ENCODE data around the gene IQSEC1. TPM values are rescaled to one million over a fixed set of nuclear protein-coding genes. Genes with fewer than 3 reads are reported as not detected.

The IQSEC1 gene
- total RNA-seq, 2 experiments from 2014 or later, result 31.7 to 39.2 TPM

GRCh38 chr3:13081603-13082360 is 8.6 kb upstream of the IQSEC1 start:
- H3K4me1 Mint-ChIP-seq (ENCODE audit: low read depth), result peaks cover 6% of the 10 kb centered on the region
- ChIA-PET POLR2A (interaction anchor here (1.0 kb wide), 1 partner anchor 10 kb away, joined by 3 read pairs; no protein-coding TSS in a partner anchor), CTCF (interaction anchor here (0.6 to 2.3 kb wide), 5 partner anchors 10 to 379 kb away, joined by 3 to 14 read pairs (median 5); no protein-coding TSS in a partner anchor)
- ATAC-seq, result no peak
- H3K9me3 Mint-ChIP-seq, result no peaks in the 10 kb centered on the region
- intact Hi-C loops (cut with micrococcal nuclease), result no loop called here
- no peaks in the 10 kb centered on the region for H3K27me3 Mint-ChIP-seq
- TF ChIP-seq CTCF (IDR thresholded peaks at IDR 0.05), result no peak
- no peak overlapping the region for H3K4me3 Mint-ChIP-seq
- no peaks in the 10 kb centered on the region for H3K36me3 Mint-ChIP-seq (ENCODE audit: low read depth)
- H3K27ac Mint-ChIP-seq, result no peak overlapping the region
- DNase-seq, result no peak

GRCh38 chr3:13080591-13080990 is 7.4 kb upstream of the IQSEC1 start:
- no peaks in the 10 kb centered on the region for H3K9me3 Mint-ChIP-seq
- no peak overlapping the region for H3K27ac Mint-ChIP-seq
- TF ChIP-seq CTCF (IDR thresholded peaks at IDR 0.05), result no peak
- H3K4me1 Mint-ChIP-seq (ENCODE audit: low read depth), result peaks cover 5% of the 10 kb centered on the region
- no peak for DNase-seq
- intact Hi-C loops (cut with micrococcal nuclease), result no loop called here
- POLR2A ChIA-PET, result no interaction called here
- H3K4me3 Mint-ChIP-seq, result no peak overlapping the region
- ATAC-seq, result no peak
- no peaks in the 10 kb centered on the region for H3K27me3 Mint-ChIP-seq
- no peaks in the 10 kb centered on the region for H3K36me3 Mint-ChIP-seq (ENCODE audit: low read depth)
- CTCF ChIA-PET, result interaction anchor here (0.6 to 1.6 kb wide), 4 partner anchors 11 to 380 kb away, joined by 3 to 14 read pairs (median 4); no protein-coding TSS in a partner anchor

GRCh38 chr3:13080026-13080425 is 6.8 kb upstream of the IQSEC1 start:
- Mint-ChIP-seq H3K27me3 (no peaks in the 10 kb centered on the region), H3K4me3 (no peak overlapping the region), H3K27ac (no peak overlapping the region), H3K36me3 (ENCODE audit: low read depth) (no peaks in the 10 kb centered on the region), H3K4me1 (ENCODE audit: low read depth) (peaks cover 5% of the 10 kb centered on the region), H3K9me3 (no peaks in the 10 kb centered on the region)
- no peak for TF ChIP-seq CTCF (IDR thresholded peaks at IDR 0.05)
- ChIA-PET POLR2A (no interaction called here), CTCF (interaction anchor here (1.0 to 1.3 kb wide), 2 partner anchors 12 to 381 kb away, joined by 4 read pairs; no protein-coding TSS in a partner anchor)
- ATAC-seq (no peak), DNase-seq (no peak)
- intact Hi-C loops (cut with micrococcal nuclease), result no loop called here

GRCh38 chr3:13079510-13079909 is 6.3 kb upstream of the IQSEC1 start:
- no peak overlapping the region for H3K27ac Mint-ChIP-seq
- no peak overlapping the region for H3K4me3 Mint-ChIP-seq
- no peaks in the 10 kb centered on the region for H3K27me3 Mint-ChIP-seq
- no peaks in the 10 kb centered on the region for H3K9me3 Mint-ChIP-seq
- ChIA-PET POLR2A (no interaction called here), CTCF (interaction anchor here (1.0 kb wide), 1 partner anchor 12 kb away, joined by 4 read pairs; no protein-coding TSS in a partner anchor)
- no peak for DNase-seq
- no peak for TF ChIP-seq CTCF (IDR thresholded peaks at IDR 0.05)
- ATAC-seq, result no peak
- H3K4me1 Mint-ChIP-seq (ENCODE audit: low read depth), result peaks cover 5% of the 10 kb centered on the region
- no peaks in the 10 kb centered on the region for H3K36me3 Mint-ChIP-seq (ENCODE audit: low read depth)
- intact Hi-C loops (cut with micrococcal nuclease), result no loop called here

- Mint-ChIP-seq H3K9me3 (no peaks in the 10 kb centered on the region), H3K36me3 (ENCODE audit: low read depth) (no peaks in the 10 kb centered on the region), H3K27me3 (peaks cover 3% of the 10 kb centered on the region), H3K4me1 (ENCODE audit: low read depth) (peaks cover 7% of the 10 kb centered on the region), H3K4me3 (no peak overlapping the region), H3K27ac (no peak overlapping the region)
- POLR2A ChIA-PET, result no interaction called here
- no peak for DNase-seq
- no peak for ATAC-seq
- CTCF ChIA-PET, result interaction anchor here (1.1 kb wide), 1 partner anchor 13 kb away, joined by 9 read pairs; no protein-coding TSS in a partner anchor
- TF ChIP-seq CTCF (IDR thresholded peaks at IDR 0.05), result no peak
- intact Hi-C loops (cut with micrococcal nuclease), result no loop called here
These were observed 5.8 kb upstream of the IQSEC1 start for GRCh38 chr3:13079051-13079450.
